Neural cell (in vitro differentiated cells): Measurements from ENCODE around the gene PDK2.

Experiments used
- CTCF ChIP-seq: fragments of 450-650 bp; IDR thresholded peaks from 2 replicates; pipeline ENCODE4 v1.5.1; 2014; ENCODE audit warnings: antibody characterized with exemption, mild to moderate bottlenecking, moderate library complexity; ENCODE audit not compliant: poor library complexity, severe bottlenecking
- EP300 ChIP-seq: fragments of 450-650 bp; conservative IDR thresholded peaks from 2 replicates; pipeline ENCODE4 v1.6.1; 2014; ENCODE audit warnings: antibody characterized with exemption, mild to moderate bottlenecking, moderate library complexity; ENCODE audit not compliant: poor library complexity, severe bottlenecking
- REST ChIP-seq: IDR thresholded peaks from 2 replicates; pipeline ENCODE4 v1.6.1; 2012; ENCODE audit warnings: borderline replicate concordance

GRCh38 chr17:50143461-50144176, 48.5 kb downstream of the PDK2 start:
- TF ChIP-seq REST (no peak), CTCF (no peak), EP300 (no peak)
